Calu3 (cell line): Measurements from ENCODE around the gene SGCD. TPM values are rescaled to one million over a fixed set of nuclear protein-coding genes. Genes with fewer than 3 reads are reported as not detected.

Experiments
- BruUV-seq: library from RNA; stranded (reverse); fragments of 400-500 nt; replicated peaks from 2 replicates; lab custom pipeline; 2021; lab: Mats Ljungman, UMichigan
- CTCF ChIA-PET: fragments of 300-600 bp; sonication (Branson Sonifier 250); formaldehyde crosslinking; loops from one replicate; lab custom pipeline; 2022; ENCODE audit warnings: antibody characterized with exemption; lab: Charles Lee
- DNase-seq: peaks from one replicate; pipeline ENCODE4 v3.0.0; 2022
- H3K27ac Mint-ChIP-seq: one replicate; pipeline ENCODE4 v1.8.0; 2022; ENCODE audit warnings: mixed read lengths; ENCODE audit not compliant: unreplicated experiment
- H3K27me3 Mint-ChIP-seq: one replicate; pipeline ENCODE4 v1.8.0; 2022; ENCODE audit warnings: mixed read lengths; ENCODE audit not compliant: unreplicated experiment
- H3K36me3 Mint-ChIP-seq: one replicate; pipeline ENCODE4 v1.8.0; 2022; ENCODE audit warnings: mild to moderate bottlenecking, moderate library complexity, mixed read lengths; ENCODE audit not compliant: insufficient read depth, unreplicated experiment
- H3K4me1 Mint-ChIP-seq: one replicate; pipeline ENCODE4 v1.8.0; 2022; ENCODE audit warnings: mild to moderate bottlenecking, low read depth, mixed read lengths; ENCODE audit not compliant: unreplicated experiment
- H3K4me3 Mint-ChIP-seq: one replicate; pipeline ENCODE4 v1.8.0; 2022; ENCODE audit warnings: mild to moderate bottlenecking, low read depth, moderate library complexity, mixed read lengths; ENCODE audit not compliant: unreplicated experiment
- H3K9me3 Mint-ChIP-seq: one replicate; pipeline ENCODE4 v1.8.0; 2022; ENCODE audit warnings: low read depth, mixed read lengths; ENCODE audit not compliant: unreplicated experiment
- intact Hi-C: fragments of 100-400 bp; cut with micrococcal nuclease; formaldehyde crosslinking; loops from one replicate; pipeline ENCODE4 v1.10.0; 2022; ENCODE audit not compliant: unreplicated experiment
- total RNA-seq: library from RNA; stranded (reverse); gene quantifications from 2 replicates; pipeline ENCODE4 v1.2.3, GENCODE V29; 2022
- TF ChIP-seq, protein P1 (sequence below): fragments of 200-600 bp; IDR thresholded peaks from one replicate; pipeline ENCODE4 v1.8.0; 2022; ENCODE audit warnings: antibody characterized with exemption; ENCODE audit not compliant: unreplicated experiment

The SGCD gene
- total RNA-seq, 1 experiment from 2014 or later, result not detected

DNA sequence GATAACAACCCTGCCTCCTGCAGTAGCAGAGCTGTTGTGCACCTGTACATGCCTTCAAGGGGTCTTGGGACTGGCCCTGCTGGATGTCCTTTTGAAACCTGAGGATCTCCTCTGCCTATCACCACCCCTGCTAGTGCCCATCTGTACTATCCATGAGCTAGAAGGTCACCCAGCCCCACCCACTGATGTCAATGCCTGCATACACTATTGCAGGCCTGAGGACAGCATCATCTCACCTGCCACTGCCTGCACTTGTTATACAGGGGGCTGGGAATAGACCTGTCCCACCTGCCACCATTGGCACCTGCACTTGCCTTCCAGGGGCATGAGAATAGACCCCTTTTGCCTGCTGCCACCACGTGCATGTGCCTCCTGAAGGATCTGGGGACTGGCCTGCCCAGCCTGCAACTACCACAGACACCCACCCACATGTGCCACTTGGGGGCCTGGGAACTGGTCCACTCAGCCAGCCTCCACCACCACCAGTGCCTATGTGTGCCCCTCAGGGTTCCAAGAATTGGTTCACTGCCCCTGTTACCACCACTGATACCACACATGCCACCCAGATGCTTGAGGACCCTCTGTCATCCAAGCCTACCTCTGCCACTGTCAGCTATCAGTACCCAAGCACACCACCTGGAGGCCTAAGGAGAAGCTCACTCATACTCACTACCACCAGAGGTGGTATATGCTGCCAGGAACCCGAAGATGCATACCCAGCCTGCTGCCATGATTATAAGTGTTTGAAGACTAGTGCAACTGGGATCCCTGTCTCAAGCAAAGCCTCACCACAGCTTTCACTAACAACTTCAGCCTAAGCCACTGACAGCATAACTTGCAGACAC lies 159.7 kb downstream of the SGCD start:
- Mint-ChIP-seq H3K27ac (no peak overlapping the region), H3K4me1 (no peaks in the 10 kb centered on the region), H3K36me3 (no peaks in the 10 kb centered on the region), H3K27me3 (no peaks in the 10 kb centered on the region), H3K9me3 (no peaks in the 10 kb centered on the region), H3K4me3 (no peak overlapping the region)
- CTCF ChIA-PET, result no interaction called here
- DNase-seq, result no peak
- TF ChIP-seq, protein P1, sequence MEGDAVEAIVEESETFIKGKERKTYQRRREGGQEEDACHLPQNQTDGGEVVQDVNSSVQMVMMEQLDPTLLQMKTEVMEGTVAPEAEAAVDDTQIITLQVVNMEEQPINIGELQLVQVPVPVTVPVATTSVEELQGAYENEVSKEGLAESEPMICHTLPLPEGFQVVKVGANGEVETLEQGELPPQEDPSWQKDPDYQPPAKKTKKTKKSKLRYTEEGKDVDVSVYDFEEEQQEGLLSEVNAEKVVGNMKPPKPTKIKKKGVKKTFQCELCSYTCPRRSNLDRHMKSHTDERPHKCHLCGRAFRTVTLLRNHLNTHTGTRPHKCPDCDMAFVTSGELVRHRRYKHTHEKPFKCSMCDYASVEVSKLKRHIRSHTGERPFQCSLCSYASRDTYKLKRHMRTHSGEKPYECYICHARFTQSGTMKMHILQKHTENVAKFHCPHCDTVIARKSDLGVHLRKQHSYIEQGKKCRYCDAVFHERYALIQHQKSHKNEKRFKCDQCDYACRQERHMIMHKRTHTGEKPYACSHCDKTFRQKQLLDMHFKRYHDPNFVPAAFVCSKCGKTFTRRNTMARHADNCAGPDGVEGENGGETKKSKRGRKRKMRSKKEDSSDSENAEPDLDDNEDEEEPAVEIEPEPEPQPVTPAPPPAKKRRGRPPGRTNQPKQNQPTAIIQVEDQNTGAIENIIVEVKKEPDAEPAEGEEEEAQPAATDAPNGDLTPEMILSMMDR, result no peak
- no TSS peak for BruUV-seq
- intact Hi-C loops, result no loop called here

DNA sequence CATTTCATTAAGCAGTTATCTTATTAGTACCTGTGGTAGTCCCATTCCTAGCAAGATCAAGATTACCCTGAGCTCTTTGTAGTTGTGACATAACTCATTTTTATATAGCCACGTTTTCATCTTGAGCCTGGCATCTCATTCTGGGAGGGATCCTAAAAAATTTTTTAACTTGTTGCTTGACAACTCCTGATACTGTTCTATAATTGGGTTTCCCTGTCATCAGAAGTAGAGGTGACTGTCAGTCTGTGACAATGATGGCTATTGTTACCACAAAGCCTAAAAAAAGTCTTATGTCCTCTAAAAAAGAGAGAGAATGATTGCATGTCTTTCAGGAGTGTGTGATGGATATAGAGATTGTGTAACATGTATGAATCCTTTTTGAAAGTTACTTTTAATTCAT lies 164.8 kb downstream of the SGCD start:
- no peaks in the 10 kb centered on the region for H3K27me3 Mint-ChIP-seq
- CTCF ChIA-PET, result no interaction called here
- intact Hi-C loops, result no loop called here
- no peak overlapping the region for H3K4me3 Mint-ChIP-seq
- H3K36me3 Mint-ChIP-seq, result no peaks in the 10 kb centered on the region
- H3K27ac Mint-ChIP-seq, result no peak overlapping the region
- no peaks in the 10 kb centered on the region for H3K4me1 Mint-ChIP-seq
- peaks cover 5% of the 10 kb centered on the region for H3K9me3 Mint-ChIP-seq
- TF ChIP-seq, protein P1, result no peak
- BruUV-seq, result no TSS peak
- DNase-seq, result no peak

DNA sequence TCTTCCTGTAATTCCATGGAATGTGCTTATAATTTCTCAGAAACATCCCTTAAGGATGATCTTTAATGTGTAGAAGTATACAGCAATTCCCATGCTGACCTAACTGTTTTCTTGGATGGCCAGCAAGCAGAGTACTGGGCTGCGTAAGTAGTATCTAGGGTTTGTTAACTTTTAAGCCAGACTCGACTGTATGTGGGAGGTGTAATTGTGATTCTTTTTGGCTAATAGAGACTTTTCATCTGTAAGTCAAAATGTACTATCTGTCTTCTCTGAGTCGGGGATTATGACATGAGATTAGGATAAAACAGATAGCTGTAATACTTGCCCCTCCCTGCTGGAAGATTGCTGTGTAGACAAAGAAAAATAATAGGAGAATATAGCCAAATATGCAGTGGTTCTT lies 169.3 kb downstream of the SGCD start:
- BruUV-seq, result no TSS peak
- Mint-ChIP-seq H3K27ac (no peak overlapping the region), H3K4me1 (peaks cover 10% of the 10 kb centered on the region), H3K36me3 (no peaks in the 10 kb centered on the region), H3K9me3 (peaks cover 7% of the 10 kb centered on the region), H3K4me3 (no peak overlapping the region), H3K27me3 (no peaks in the 10 kb centered on the region)
- CTCF ChIA-PET, result interaction anchor here (0.6 kb wide), 1 partner anchor 8 kb away, joined by 8 read pairs; no protein-coding TSS in a partner anchor
- TF ChIP-seq, protein P1, result no peak
- no peak for DNase-seq
- intact Hi-C loops, result no loop called here

DNA sequence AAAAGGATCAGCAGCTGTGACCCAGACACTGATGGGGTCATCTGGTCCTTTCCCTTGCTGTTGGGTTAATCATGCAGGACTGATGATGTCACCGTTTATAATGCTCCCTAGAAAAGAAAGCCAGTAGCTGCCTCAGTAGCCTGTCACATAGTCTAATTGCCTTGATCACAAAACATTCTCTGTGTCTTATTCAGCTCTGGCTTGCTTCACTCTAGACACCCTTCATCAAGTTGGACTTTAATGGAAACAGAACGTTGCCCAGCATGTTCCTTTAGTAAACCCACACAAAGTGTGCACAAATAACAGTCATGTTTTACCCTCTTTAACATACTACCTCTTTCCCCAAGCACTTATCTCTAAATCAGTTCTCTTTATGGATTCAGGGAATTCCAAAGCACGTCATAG lies 170.8 kb downstream of the SGCD start:
- BruUV-seq, result no TSS peak
- no peak for DNase-seq
- Mint-ChIP-seq H3K4me3 (no peak overlapping the region), H3K9me3 (peaks cover 7% of the 10 kb centered on the region), H3K4me1 (peaks cover 10% of the 10 kb centered on the region), H3K27me3 (no peaks in the 10 kb centered on the region), H3K36me3 (no peaks in the 10 kb centered on the region), H3K27ac (no peak overlapping the region)
- TF ChIP-seq, protein P1, result no peak
- intact Hi-C loops, result no loop called here
- CTCF ChIA-PET, result interaction anchor here (0.6 to 0.8 kb wide), 4 partner anchors 9 to 595 kb away, joined by 4 to 8 read pairs (median 5); no protein-coding TSS in a partner anchor
